ENCODE data around the gene CARD11.
A peak's percentile ranks its signal among the peaks of the same experiment; 100 is the strongest.

CARD11 gene

GRCh38 chr7:2918406-2918805, 125.3 kb downstream of the CARD11 start:
- H3K27ac ChIP-seq (replicated peaks), result no peak overlapping the region
- TF ChIP-seq POLR2AphosphoS5 (IDR thresholded peaks at IDR 0.05; ENCODE audit: low read depth) (no peak), GABPA (IDR thresholded peaks at IDR 0.05; ENCODE audit: low read depth) (no peak), REST (IDR thresholded peaks at IDR 0.05; ENCODE audit: insufficient replicate concordance, low read depth) (no peak), SPI1 (IDR thresholded peaks at IDR 0.05; ENCODE audit: borderline replicate concordance, low read depth) (no peak), CTCF (IDR thresholded peaks at IDR 0.05; ENCODE audit: insufficient read depth, low read length) (no peak)
- no peak for DNase-seq (ENCODE audit: low read depth in 1 of 2, low spot score in 1 of 2)
- no peak overlapping the region for H3K4me3 ChIP-seq (replicated peaks; ENCODE audit: insufficient read depth, low read length)
- H3K27me3 ChIP-seq (ENCODE audit: insufficient read depth, poor library complexity, severe bottlenecking), result no peaks in the 10 kb centered on the region

GRCh38 chr7:2915023-2915422, 128.6 kb downstream of the CARD11 start:
- DNase-seq (ENCODE audit: low read depth in 1 of 2, low spot score in 1 of 2), result no peak
- no peak overlapping the region for H3K4me3 ChIP-seq (replicated peaks; ENCODE audit: insufficient read depth, low read length)
- TF ChIP-seq POLR2AphosphoS5 (IDR thresholded peaks at IDR 0.05; ENCODE audit: low read depth) (no peak), SPI1 (IDR thresholded peaks at IDR 0.05; ENCODE audit: borderline replicate concordance, low read depth) (no peak), REST (IDR thresholded peaks at IDR 0.05; ENCODE audit: insufficient replicate concordance, low read depth) (no peak), CTCF (IDR thresholded peaks at IDR 0.05; ENCODE audit: insufficient read depth, low read length) (no peak), GABPA (IDR thresholded peaks at IDR 0.05; ENCODE audit: low read depth) (no peak)
- H3K27ac ChIP-seq (replicated peaks), result no peak overlapping the region
- no peaks in the 10 kb centered on the region for H3K27me3 ChIP-seq (ENCODE audit: insufficient read depth, poor library complexity, severe bottlenecking)

GRCh38 chr7:2913760-2914387, 129.8 kb downstream of the CARD11 start:
- DNase-seq (ENCODE audit: low read depth in 1 of 2, low spot score in 1 of 2), result peak in 1 of 2 experiments; percentile 5
- Histone ChIP-seq H3K27me3 (ENCODE audit: insufficient read depth, poor library complexity, severe bottlenecking) (no peaks in the 10 kb centered on the region), H3K4me3 (replicated peaks; ENCODE audit: insufficient read depth, low read length) (no peak overlapping the region), H3K27ac (replicated peaks) (no peak overlapping the region)
- no peak for TF ChIP-seq SPI1 (IDR thresholded peaks at IDR 0.05; ENCODE audit: borderline replicate concordance, low read depth)
- TF ChIP-seq POLR2AphosphoS5 (IDR thresholded peaks at IDR 0.05; ENCODE audit: low read depth), result no peak

- TF ChIP-seq REST (IDR thresholded peaks at IDR 0.05; ENCODE audit: insufficient replicate concordance, low read depth), result no peak
- TF ChIP-seq GABPA (IDR thresholded peaks at IDR 0.05; ENCODE audit: low read depth), result no peak
- TF ChIP-seq SPI1 (IDR thresholded peaks at IDR 0.05; ENCODE audit: borderline replicate concordance, low read depth), result no peak
- no peak for TF ChIP-seq POLR2AphosphoS5 (IDR thresholded peaks at IDR 0.05; ENCODE audit: low read depth)
- TF ChIP-seq CTCF (IDR thresholded peaks at IDR 0.05; ENCODE audit: insufficient read depth, low read length), result no peak
- no peak overlapping the region for H3K4me3 ChIP-seq (replicated peaks; ENCODE audit: insufficient read depth, low read length)
- no peaks in the 10 kb centered on the region for H3K27me3 ChIP-seq (ENCODE audit: insufficient read depth, poor library complexity, severe bottlenecking)
- DNase-seq (ENCODE audit: low read depth in 1 of 2, low spot score in 1 of 2), result no peak
- no peak overlapping the region for H3K27ac ChIP-seq (replicated peaks)
Observed at GRCh38 chr7:2912684-2913439, 130.8 kb downstream of the CARD11 start.

All from HL-60 (cell line).